GM12878 (cell line): ENCODE measurements around the gene ANHX. TPM values are rescaled to one million over a fixed set of nuclear protein-coding genes. Genes with fewer than 3 reads are reported as not detected.

Experiments
- CTCF ChIP-seq, 3 experiments: IDR thresholded peaks in 2 of 3; conservative IDR thresholded peaks in 1 of 3; 2 replicates each; pipeline ENCODE4 v1.5.1; 2011; ENCODE audit warnings: low read depth in 3 of 3, low read length in 3 of 3, mild to moderate bottlenecking in 3 of 3, control low read depth in 2 of 3, moderate library complexity in 2 of 3, inconsistent platforms in 1 of 3, mixed read lengths in 1 of 3; ENCODE audit not compliant: control insufficient read depth in 2 of 3, insufficient read depth in 1 of 3; ENCODE audit errors: extremely low read depth in 1 of 3
- E2F8 ChIP-seq: fragments of 450-650 bp; IDR thresholded peaks from 2 replicates; pipeline ENCODE4 v1.6.1; 2018; ENCODE audit warnings: mild to moderate bottlenecking, low read depth, moderate library complexity; ENCODE audit not compliant: partially characterized antibody
- EGR1 ChIP-seq, 2 experiments: IDR thresholded peaks; 1 replicate in 1 of 2; 2 replicates in 1 of 2; pipeline ENCODE4 v1.6.1; 2011 to 2012; ENCODE audit warnings: low read depth in 2 of 2, low read length in 2 of 2, borderline replicate concordance in 1 of 2, mild to moderate bottlenecking in 1 of 2, moderate library complexity in 1 of 2
- ESRRA ChIP-seq: IDR thresholded peaks from 2 replicates; pipeline ENCODE4 v1.6.1; 2012; ENCODE audit warnings: mild to moderate bottlenecking, low read length, improper control_type of control experiment
- HCFC1 ChIP-seq: fragments of 150-350 bp; IDR thresholded peaks from 2 replicates; pipeline ENCODE4 v1.6.1; 2014; ENCODE audit warnings: low read length
- NR2F1 ChIP-seq: fragments of 450-650 bp; conservative IDR thresholded peaks from 2 replicates; pipeline ENCODE4 v1.6.1; 2017; ENCODE audit warnings: mild to moderate bottlenecking
- POLR2A ChIP-seq: IDR thresholded peaks from 2 replicates; pipeline ENCODE4 v1.6.1; 2011; ENCODE audit warnings: low read depth, mild to moderate bottlenecking, low read length
- RAD21 ChIP-seq: IDR thresholded peaks from 2 replicates; pipeline ENCODE4 v1.6.1; 2011; ENCODE audit warnings: mild to moderate bottlenecking, low read depth, low read length, moderate library complexity; ENCODE audit not compliant: insufficient read depth
- TAF1 ChIP-seq: IDR thresholded peaks from 2 replicates; pipeline ENCODE4 v1.6.1; 2011; ENCODE audit warnings: mild to moderate bottlenecking, low read depth, low read length, borderline replicate concordance
- WRNIP1 ChIP-seq: IDR thresholded peaks from 2 replicates; pipeline ENCODE4 v1.6.1; 2011; ENCODE audit warnings: low read depth, low read length, improper control_type of control experiment, borderline replicate concordance
- YY1 ChIP-seq: IDR thresholded peaks from 2 replicates; pipeline ENCODE4 v1.6.1; 2011; ENCODE audit warnings: low read depth, mild to moderate bottlenecking, low read length
- ZSCAN29 ChIP-seq: fragments of 450-650 bp; IDR thresholded peaks from 2 replicates; pipeline ENCODE4 v1.6.1; 2017; ENCODE audit warnings: mild to moderate bottlenecking, moderate library complexity
- polyA plus RNA-seq, 11 experiments: library from polyadenylated mRNA; depleted of rRNA in 4 of 11; unstranded in 6 of 11; stranded (reverse) in 5 of 11; fragments of >200 nt; fragmentation: Nextera tagmentation in 4 of 11; fragmentation: Illumina TruSeq in 1 of 11; extraction: Ambion mirVana in 4 of 11; extraction: Trizol in 1 of 11; gene quantifications; 1 replicate in 1 of 11; 2 replicates in 10 of 11; pipeline versions ENCODE4 v1.2.1 to v1.2.3, GENCODE V29; 2011 to 2016; ENCODE audit warnings: inconsistent platforms in 2 of 11, missing spikeins in 2 of 11, low read depth in 1 of 11
- total RNA-seq, 4 experiments: library from RNA; depleted of rRNA in 3 of 4; stranded (reverse); fragments of >200 nt in 3 of 4; fragmentation: Illumina TruSeq in 1 of 4; extraction: Trizol in 1 of 4; gene quantifications; 2 replicates each; pipeline versions ENCODE4 v1.2.1 to v1.2.3, GENCODE V29; 2013 to 2021
- TF ChIP-seq, protein P1 (sequence below): fragments of 450-650 bp; formaldehyde crosslinking; IDR thresholded peaks from 2 replicates; pipeline ENCODE4 v1.5.0; 2022; ENCODE audit warnings: mild to moderate bottlenecking, missing genetic modification characterization
- TF ChIP-seq, protein P2 (sequence below): fragments of 450-650 bp; IDR thresholded peaks from 2 replicates; pipeline ENCODE4 v1.6.1; 2016; ENCODE audit warnings: mild to moderate bottlenecking, moderate library complexity, borderline replicate concordance
- TF ChIP-seq, protein P3 (sequence below): fragments of 450-650 bp; IDR thresholded peaks from 2 replicates; pipeline ENCODE4 v1.6.1; 2014; ENCODE audit warnings: mild to moderate bottlenecking

Gene ANHX
- total and polyA plus RNA-seq, 10 of the 15 experiments (the other 5 are each of a cell fraction or from before 2014, with no cell fraction given): not detected

- TF ChIP-seq E2F8: peak; percentile 91
- peak; percentile 86 for TF ChIP-seq NR2F1
- TF ChIP-seq EGR1 (IDR thresholded peaks at IDR 0.05; ENCODE audit: borderline replicate concordance in 1 of 2, low read depth in 2 of 2, low read length in 2 of 2): peak in 1 of 2 experiments; percentile 23; a peak in 1 of 3 replicates
- no peak for TF ChIP-seq ZSCAN29
- TF ChIP-seq RAD21: peak; percentile 56; the same call in 1 of the 2 replicates
- TF ChIP-seq HCFC1: peak; percentile 98
- 0 out of 2 replicates have a peak, but pooled peaks have one; percentile 64 for TF ChIP-seq ESRRA
- peak; percentile 74 to 96 (median 75) for TF ChIP-seq CTCF (IDR thresholded peaks at IDR 0.05 in 2 of 3, conservative IDR thresholded peaks at IDR 0.05 in 1 of 3; ENCODE audit: control insufficient read depth in 2 of 3, extremely low read depth in 1 of 3, insufficient read depth in 1 of 3, low read depth in 3 of 3, low read length in 3 of 3)
- TF ChIP-seq, protein P1, sequence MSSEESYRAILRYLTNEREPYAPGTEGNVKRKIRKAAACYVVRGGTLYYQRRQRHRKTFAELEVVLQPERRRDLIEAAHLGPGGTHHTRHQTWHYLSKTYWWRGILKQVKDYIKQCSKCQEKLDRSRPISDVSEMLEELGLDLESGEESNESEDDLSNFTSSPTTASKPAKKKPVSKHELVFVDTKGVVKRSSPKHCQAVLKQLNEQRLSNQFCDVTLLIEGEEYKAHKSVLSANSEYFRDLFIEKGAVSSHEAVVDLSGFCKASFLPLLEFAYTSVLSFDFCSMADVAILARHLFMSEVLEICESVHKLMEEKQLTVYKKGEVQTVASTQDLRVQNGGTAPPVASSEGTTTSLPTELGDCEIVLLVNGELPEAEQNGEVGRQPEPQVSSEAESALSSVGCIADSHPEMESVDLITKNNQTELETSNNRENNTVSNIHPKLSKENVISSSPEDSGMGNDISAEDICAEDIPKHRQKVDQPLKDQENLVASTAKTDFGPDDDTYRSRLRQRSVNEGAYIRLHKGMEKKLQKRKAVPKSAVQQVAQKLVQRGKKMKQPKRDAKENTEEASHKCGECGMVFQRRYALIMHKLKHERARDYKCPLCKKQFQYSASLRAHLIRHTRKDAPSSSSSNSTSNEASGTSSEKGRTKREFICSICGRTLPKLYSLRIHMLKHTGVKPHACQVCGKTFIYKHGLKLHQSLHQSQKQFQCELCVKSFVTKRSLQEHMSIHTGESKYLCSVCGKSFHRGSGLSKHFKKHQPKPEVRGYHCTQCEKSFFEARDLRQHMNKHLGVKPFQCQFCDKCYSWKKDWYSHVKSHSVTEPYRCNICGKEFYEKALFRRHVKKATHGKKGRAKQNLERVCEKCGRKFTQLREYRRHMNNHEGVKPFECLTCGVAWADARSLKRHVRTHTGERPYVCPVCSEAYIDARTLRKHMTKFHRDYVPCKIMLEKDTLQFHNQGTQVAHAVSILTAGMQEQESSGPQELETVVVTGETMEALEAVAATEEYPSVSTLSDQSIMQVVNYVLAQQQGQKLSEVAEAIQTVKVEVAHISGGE (CRISPR knock-in tag): no peak
- TF ChIP-seq, protein P2, sequence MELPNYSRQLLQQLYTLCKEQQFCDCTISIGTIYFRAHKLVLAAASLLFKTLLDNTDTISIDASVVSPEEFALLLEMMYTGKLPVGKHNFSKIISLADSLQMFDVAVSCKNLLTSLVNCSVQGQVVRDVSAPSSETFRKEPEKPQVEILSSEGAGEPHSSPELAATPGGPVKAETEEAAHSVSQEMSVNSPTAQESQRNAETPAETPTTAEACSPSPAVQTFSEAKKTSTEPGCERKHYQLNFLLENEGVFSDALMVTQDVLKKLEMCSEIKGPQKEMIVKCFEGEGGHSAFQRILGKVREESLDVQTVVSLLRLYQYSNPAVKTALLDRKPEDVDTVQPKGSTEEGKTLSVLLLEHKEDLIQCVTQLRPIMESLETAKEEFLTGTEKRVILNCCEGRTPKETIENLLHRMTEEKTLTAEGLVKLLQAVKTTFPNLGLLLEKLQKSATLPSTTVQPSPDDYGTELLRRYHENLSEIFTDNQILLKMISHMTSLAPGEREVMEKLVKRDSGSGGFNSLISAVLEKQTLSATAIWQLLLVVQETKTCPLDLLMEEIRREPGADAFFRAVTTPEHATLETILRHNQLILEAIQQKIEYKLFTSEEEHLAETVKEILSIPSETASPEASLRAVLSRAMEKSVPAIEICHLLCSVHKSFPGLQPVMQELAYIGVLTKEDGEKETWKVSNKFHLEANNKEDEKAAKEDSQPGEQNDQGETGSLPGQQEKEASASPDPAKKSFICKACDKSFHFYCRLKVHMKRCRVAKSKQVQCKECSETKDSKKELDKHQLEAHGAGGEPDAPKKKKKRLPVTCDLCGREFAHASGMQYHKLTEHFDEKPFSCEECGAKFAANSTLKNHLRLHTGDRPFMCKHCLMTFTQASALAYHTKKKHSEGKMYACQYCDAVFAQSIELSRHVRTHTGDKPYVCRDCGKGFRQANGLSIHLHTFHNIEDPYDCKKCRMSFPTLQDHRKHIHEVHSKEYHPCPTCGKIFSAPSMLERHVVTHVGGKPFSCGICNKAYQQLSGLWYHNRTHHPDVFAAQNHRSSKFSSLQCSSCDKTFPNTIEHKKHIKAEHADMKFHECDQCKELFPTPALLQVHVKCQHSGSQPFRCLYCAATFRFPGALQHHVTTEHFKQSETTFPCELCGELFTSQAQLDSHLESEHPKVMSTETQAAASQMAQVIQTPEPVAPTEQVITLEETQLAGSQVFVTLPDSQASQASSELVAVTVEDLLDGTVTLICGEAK: peak; percentile 87
- peak; percentile 47; the same call in 1 of the 2 replicates for TF ChIP-seq TAF1
- TF ChIP-seq YY1: peak; percentile 99
- TF ChIP-seq, protein P3, sequence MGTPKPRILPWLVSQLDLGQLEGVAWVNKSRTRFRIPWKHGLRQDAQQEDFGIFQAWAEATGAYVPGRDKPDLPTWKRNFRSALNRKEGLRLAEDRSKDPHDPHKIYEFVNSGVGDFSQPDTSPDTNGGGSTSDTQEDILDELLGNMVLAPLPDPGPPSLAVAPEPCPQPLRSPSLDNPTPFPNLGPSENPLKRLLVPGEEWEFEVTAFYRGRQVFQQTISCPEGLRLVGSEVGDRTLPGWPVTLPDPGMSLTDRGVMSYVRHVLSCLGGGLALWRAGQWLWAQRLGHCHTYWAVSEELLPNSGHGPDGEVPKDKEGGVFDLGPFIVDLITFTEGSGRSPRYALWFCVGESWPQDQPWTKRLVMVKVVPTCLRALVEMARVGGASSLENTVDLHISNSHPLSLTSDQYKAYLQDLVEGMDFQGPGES: 0 out of 2 replicates have a peak, but pooled peaks have one; percentile 39
- TF ChIP-seq WRNIP1: peak; percentile 81
- TF ChIP-seq POLR2A: peak; percentile 89
Measured at GRCh38 chr12:133181238-133181959, 54.3 kb downstream of the ANHX start, which contains the start of gene ZNF268 (continued).
